Activated CD4-positive, alpha-beta T cell treated with anti-CD3 and anti-CD28 coated beads, Interleukin-2, amount 50 U/mL, for 24 hours (primary cell): ENCODE data around the gene ADRB1.

Experiments used
- DNase-seq, 2 donors: peaks; one replicate each; pipeline ENCODE4 v3.0.0-alpha.2; 2020; ENCODE audit warnings: low read depth in 1 of 2, low spot score in 1 of 2

Gene ADRB1

DNA sequence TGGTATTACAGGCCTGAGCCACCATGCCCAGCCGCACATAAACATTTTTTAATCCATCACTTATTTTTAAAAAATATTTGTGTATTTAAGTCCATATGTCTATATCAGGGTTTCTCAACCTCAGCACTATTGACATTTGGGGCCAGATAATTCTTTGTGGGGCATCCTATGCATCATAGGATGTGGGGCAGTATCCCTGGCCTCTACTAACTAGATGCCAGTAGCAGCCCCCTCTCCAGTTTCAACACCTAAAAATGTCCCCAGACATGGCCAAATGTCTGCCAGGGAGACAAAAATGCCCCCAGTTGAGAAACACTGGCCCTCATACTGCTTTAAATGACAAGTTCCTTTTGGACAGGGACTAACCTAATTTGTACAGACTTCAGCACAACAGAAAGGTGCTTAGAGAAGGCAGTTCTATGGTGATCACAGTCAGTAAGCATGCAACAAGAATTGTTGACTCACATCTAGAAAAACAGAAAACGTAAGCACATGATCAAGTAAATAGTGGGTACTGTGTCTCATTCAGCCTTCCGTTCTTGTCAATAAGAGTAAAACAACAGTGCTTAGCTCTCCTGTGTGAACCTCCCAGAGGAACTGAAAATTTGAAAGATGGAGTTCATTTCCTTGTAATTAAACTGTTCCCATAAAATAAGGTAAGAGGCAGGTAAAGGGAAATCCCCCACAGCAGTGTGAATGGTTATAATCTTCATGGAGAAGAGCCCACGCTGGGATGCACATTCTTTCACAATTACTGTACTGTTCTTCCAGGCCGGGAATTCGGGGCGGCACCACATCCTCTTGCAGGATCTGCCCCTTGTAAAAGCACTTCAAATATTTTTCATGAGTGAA is 17.3 kb upstream of the ADRB1 start:
- DNase-seq, result no peak

DNA sequence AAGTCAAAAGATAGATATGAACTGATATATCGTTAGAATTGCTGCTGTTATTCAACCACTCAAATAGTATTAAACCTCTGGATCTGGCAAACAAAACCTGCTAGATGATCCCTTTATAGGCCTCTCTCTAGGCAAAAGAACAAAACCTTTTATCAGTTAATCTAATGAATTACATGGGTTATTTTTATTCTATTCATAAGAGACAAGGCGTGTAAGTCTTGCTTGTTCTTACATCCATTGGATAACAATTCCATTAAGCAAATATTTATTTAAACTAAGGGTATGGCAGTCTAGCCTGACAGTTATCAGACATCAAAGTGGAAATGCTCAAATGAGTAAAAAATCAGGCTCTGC is 16.6 kb upstream of the ADRB1 start:
- no peak for DNase-seq

DNA sequence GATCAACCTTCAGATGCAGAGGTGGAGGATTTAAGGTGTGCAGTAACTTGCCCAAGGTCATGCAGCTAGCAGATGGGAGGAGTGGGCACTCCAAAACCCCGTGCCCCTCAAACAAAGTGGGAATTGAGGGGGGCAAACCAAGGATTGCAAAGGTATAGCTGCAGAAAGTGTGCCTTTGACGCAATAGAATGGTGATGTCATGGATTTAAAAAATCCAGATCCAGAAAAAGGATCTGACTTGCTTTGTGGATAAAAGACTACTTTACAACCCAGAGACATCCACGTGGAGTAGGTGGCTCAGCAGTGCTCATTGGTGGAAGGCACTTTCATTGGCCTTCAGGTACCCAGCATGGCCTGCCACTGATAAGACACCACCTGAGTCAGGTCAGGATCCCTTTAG is 15.7 kb upstream of the ADRB1 start:
- DNase-seq, result no peak

DNA sequence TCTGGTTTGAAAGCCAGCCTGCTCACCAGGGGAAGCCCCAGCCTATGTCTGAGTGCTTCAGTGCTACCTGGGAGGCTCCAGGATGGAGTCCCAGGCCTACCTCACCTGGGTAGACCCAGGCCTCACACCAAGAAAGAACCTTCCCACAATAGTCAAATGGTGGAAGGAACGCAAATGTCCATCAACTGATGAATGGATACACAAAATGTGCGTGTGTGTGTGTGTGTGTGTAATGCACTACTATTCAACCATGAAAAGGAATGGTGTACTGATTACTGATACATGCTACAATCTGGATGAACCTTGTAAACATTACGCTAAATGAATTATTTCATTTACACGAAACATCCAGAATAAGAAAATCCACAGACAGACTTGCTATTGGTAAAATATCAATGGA is 15.2 kb upstream of the ADRB1 start:
- no peak for DNase-seq

DNA sequence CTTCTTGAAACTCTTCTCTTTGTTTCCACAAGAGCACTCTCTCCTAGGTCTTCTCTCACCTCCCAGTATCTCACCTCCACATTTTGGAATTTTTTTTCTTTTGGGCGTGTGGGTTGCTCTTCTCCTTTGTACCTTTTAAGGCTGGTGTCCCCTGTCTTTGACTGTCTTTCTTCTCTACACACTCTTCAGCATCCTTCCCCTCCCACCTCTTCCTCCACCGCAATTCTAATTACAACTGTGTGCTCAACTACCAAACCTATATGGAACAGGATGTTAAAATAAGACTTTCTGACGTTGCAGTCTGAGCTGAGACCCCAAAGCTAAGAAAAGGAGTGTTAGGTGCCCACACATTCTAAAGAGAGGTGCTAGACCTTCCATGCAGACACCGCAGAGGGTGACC is 14.0 kb upstream of the ADRB1 start:
- no peak for DNase-seq

DNA sequence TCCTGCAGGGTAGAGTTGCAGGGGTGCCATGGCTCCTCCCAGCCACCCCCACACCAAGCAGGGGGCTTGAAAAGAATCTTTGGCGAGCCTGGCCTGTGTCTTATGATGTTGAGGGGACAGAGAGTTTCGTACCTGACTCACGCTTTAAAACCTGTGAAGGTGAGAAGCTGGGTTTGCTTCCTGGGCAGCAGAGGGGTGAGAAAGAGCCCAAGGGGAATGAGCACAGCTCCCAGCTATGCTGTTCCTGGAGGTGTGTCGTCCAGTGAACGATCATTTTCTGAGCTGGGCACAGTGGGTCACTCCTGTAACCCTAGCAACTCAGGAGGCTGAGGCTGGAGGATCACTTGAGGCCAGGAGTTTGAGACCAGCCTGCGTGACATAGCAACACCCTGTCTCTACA is 13.5 kb upstream of the ADRB1 start:
- no peak for DNase-seq

DNA sequence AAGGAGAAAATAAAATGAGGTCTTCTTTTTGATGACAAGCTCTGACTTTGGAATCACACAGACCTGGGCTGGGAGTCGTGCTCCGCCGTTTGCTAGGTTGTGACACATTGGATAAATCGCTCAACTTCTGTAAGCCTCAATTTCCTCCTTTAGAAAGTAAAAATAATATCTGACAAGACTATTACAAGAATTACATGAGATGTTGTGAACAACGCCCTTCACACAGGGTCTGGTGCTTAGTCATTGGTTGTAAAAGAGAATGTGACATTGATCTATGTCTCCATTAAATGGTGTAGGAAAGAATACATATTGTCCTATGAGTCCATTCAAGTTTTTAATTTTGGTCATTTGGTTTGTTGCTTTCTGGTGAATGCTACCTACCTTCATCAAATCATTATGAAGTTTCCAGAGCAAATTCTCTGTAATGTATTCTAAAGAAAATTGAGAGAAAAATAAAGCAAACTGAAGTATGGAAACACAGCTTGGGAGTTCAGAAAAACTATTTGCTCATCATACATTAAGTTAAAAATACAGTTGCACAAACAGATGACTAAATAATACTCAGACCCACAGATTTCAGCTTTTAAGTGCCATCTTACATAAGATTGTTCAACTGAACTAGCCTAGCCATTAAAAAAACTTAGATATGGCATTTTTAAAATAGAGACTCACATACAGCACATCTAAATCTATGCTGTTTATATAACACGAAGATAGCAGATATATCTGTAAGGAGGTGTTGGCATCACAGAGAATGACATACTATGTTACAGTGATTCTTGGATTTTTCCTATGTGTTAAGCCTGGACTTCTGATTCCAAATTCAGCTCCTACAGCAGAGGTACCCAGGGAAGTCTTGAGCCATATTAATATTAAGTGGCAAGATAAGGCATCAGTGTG is 12.3 kb upstream of the ADRB1 start:
- DNase-seq, result no peak

DNA sequence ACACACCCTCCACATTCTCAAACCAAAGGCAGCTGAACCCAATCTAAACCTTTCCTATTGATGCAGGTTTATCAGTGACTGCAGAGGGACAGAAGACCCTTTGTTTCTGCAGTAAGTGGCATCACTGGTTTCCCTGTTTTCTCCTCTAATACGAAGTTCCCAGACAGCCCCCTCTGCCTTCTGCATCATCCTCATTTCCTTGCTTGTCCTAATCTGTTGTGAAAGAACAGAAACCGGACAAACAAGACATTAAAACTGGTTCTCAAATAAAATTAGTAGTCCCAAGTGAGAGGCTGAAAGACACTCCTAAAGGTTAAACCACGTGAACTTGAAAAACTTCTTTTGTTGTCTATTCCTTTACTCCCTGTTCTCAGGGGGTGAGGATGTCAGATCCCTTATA is 10.1 kb upstream of the ADRB1 start:
- DNase-seq, result no peak

DNA sequence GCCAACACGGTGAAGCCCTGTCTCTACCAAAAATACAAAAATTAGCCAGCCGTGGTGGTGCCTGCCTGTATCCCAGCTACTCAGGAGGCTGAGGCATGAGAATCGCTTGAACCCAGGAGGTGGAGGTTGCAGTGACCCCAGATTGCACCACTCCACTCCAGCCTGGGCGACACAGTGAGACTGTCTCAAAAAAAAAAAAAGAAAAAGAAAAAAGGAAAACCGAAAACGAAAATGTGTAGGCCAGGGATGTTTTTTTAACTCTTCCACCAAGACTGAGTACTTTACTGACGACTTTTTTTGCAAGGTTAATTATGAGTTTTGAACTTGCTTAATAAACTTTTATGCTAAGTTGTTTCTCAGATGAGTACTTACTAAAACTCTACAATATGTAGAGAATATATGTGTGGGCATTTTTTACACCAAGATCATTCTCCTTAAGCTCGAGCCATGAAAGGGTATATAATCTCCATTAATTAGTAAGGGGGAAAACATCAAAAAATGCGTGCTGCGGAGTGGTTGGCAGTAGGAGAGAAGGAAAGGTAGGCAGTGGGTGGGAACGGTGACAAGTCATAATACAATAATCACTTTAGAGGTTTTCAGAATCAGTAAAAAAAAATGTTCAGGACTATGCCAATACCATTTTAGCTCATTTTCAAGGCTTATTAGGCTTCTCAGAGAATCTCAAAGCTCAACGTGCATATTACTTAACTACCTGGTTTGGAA is 8.6 kb upstream of the ADRB1 start:
- no peak for DNase-seq

DNA sequence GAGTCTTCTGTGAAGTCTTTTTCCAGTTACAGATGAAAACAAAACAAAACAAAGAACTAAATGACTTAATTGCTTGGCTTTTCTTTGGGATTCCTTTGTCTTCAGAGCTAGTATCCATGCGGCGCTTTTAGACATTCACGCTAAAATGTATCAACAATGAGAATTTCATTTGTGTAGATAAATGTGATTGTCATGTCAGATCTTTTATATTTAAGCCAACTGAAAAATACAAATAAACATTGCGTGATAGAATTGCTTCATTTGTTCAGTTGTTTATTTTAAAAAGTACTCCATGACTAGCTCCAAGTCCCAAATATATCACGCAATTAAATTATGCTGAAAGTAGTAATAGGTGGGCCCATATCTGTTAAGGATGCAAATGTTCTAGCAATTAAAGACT is 7.9 kb upstream of the ADRB1 start:
- DNase-seq, result no peak

DNA sequence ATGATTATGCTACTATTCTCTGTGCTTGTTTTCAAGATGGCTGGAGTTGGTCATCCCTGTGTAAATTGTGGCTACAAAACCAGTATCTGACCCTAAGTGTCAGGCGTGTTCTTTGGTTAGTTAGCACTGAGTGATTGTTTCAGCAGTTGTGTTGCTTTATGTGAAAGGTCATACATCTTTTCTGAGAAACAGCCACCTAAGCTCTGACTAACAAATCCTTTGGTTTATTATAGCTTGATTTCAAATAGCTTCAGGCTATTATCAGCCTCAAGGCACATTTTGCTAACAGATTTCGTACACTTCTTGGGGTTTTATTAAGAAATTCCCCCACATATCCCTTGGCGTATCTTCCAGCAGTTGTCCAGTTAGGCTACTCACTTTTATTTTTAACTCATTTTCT is 4.8 kb upstream of the ADRB1 start:
- no peak for DNase-seq

DNA sequence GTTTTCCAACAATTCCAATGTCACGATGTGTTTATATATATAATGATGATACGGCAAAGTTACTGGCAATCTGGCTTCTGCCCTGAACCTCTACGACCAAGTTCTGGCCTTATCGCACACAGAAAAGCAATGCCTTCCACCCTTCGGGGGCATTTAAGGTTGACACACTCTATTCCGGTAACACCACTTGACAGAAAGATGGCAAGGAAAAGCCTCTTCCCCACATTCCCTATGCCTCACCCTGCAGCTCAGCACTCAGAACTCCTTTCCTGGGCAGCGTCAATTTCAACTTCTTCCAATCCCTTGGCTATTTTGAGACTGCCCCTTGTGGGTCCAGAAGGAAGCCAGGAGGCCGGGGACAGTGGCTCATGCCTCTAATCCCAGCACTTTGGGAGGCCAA is 2.5 kb upstream of the ADRB1 start:
- no peak for DNase-seq

DNA sequence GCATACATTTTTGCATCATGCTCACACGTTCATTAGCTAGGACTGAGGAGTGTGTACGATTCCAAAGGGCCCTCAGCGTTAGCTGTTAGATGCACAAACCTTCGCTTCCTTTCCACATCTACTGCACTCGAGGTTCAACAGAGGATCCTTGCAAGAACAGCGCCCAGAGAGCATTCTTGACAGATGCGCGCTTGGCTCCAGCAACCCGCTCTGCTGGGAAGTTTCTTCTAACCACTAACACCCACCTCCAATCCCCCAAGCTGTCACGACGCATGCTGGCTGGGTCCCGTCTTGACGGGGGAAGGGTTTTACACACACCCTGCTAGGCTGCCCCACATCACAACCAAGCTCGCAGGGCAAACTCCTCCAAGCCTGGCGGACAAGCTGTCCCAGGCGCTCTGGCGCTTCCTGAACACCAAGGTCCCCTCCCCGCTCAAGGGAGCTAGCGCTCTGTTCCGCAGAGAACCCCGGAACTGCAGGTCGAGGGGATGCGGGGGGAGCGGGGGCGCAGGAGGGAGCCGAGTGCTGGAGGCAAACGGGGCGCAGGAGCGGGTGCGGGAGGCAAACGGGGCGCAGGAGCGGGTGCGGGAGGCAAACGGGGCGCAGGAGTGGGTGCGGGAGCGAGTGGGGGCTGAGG is 653 bp upstream of the ADRB1 start:
- DNase-seq, result no peak

DNA sequence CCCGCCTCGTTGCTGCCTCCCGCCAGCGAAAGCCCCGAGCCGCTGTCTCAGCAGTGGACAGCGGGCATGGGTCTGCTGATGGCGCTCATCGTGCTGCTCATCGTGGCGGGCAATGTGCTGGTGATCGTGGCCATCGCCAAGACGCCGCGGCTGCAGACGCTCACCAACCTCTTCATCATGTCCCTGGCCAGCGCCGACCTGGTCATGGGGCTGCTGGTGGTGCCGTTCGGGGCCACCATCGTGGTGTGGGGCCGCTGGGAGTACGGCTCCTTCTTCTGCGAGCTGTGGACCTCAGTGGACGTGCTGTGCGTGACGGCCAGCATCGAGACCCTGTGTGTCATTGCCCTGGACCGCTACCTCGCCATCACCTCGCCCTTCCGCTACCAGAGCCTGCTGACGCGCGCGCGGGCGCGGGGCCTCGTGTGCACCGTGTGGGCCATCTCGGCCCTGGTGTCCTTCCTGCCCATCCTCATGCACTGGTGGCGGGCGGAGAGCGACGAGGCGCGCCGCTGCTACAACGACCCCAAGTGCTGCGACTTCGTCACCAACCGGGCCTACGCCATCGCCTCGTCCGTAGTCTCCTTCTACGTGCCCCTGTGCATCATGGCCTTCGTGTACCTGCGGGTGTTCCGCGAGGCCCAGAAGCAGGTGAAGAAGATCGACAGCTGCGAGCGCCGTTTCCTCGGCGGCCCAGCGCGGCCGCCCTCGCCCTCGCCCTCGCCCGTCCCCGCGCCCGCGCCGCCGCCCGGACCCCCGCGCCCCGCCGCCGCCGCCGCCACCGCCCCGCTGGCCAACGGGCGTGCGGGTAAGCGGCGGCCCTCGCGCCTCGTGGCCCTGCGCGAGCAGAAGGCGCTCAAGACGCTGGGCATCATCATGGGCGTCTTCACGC is 825 bp downstream of the ADRB1 start:
- DNase-seq, result no peak

DNA sequence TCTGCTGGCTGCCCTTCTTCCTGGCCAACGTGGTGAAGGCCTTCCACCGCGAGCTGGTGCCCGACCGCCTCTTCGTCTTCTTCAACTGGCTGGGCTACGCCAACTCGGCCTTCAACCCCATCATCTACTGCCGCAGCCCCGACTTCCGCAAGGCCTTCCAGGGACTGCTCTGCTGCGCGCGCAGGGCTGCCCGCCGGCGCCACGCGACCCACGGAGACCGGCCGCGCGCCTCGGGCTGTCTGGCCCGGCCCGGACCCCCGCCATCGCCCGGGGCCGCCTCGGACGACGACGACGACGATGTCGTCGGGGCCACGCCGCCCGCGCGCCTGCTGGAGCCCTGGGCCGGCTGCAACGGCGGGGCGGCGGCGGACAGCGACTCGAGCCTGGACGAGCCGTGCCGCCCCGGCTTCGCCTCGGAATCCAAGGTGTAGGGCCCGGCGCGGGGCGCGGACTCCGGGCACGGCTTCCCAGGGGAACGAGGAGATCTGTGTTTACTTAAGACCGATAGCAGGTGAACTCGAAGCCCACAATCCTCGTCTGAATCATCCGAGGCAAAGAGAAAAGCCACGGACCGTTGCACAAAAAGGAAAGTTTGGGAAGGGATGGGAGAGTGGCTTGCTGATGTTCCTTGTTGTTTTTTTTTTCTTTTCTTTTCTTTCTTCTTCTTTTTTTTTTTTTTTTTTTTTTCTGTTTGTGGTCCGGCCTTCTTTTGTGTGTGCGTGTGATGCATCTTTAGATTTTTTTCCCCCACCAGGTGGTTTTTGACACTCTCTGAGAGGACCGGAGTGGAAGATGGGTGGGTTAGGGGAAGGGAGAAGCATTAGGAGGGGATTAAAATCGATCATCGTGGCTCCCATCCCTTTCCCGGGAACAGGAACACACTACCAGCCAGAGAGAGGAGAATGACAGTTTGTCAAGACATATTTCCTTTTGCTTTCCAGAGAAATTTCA is 1.7 kb downstream of the ADRB1 start:
- DNase-seq, result no peak

DNA sequence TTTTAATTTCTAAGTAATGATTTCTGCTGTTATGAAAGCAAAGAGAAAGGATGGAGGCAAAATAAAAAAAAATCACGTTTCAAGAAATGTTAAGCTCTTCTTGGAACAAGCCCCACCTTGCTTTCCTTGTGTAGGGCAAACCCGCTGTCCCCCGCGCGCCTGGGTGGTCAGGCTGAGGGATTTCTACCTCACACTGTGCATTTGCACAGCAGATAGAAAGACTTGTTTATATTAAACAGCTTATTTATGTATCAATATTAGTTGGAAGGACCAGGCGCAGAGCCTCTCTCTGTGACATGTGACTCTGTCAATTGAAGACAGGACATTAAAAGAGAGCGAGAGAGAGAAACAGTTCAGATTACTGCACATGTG is 2.4 kb downstream of the ADRB1 start:
- no peak for DNase-seq

DNA sequence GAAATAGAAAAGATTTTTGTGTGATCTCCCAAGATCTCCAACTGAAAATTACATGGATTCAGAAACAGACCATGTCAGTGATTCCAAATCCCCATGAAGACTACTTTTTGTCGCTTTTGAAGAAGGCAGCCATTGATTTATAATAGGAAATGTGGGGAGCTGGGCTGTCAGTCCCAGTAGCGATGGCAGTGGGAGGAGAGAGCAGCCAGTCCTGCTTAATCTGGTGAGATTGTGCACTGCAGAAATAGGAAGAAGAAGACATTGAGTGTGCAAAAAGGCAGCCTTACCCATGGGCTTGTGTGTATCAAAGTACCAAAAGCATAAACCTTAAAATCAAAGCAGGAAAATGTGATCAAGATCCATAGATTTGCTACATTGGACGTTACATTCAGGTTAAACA is 4.8 kb downstream of the ADRB1 start:
- DNase-seq, result no peak

DNA sequence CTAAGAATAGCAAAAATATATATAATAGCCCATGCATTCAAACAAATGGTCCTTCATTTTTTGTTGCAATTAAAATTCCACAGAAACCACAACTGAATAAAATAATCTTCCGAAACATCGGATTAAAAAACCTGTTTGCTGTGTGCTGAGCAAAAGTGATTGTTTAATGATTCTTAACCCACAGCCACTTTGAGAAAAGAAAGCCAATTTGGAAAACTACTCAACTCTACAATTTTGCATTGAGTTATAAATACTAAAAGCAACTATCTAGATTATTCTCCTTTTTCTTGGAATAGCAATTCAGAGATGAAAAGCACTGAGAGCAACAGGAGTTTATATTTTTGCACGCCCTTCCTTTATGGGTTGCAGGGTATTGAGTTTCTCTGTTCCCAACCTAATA is 8.0 kb downstream of the ADRB1 start:
- DNase-seq, result no peak

DNA sequence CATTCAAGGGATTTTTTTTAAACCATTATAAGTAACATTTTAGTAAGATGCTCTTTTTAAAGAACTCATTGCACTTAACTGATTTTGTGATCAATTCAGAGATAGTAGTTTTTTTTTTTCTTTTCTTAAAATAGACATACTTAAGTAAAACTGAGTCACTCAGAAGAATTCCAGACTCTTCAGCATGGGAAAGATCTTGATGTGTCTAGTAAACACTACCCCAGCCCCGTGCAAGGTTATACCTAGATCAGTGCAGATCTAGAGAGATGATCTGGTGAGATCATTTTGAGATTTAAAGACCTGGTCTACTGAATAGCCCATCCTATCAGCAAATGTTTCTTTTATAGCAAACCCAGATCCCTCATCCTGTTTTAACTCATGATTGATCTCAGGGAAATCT is 8.6 kb downstream of the ADRB1 start:
- DNase-seq, result no peak
